Measurements from ENCODE around the gene MKS1. TPM values are rescaled to one million over a fixed set of nuclear protein-coding genes. Genes with fewer than 3 reads are reported as not detected.

Gene MKS1
- polyA plus RNA-seq, 3 donors, result 4.2 to 7.6 (median 5.0) TPM

DNA sequence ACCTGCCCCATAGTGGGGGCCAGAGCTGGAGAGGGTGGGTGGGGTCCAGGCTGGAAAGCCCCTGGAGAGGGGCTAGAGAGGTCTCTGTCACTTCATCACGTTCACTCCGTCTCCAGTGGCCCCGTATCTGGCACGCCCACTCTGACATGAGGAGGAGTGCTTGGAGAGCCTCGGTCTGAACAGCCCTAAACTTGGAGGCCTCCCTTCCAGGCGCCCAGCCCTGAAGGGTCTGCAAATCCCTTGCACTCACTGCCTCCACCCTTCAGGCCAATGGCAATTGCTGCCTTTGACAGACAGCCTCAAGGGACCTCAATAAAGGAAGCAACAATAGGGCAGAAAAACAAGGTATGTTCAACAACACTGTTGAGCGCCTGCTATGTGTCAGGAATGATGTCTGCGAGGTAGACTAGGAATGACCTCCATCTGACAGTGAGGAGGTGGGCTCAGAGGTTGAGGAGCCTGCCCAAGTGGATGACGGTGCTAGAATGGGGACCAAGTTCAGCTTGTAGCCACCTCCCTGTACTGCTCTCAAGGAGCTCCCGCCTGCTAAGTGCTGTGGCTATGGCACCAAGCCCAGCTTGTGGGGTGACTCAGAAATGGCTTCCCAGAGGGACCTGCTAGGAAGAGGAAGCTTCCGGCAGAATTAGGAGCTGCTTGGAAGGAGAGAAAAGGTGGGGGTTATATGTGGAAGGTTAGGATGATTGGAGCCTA, 29.5 kb downstream of the MKS1 start:
- H3K4me1 Mint-ChIP-seq, result peaks cover 14% of the 10 kb centered on the region
- H3K4me3 Mint-ChIP-seq, result no peak overlapping the region
- Histone ChIP-seq H3K4me1 (ENCODE audit: control insufficient read depth in 1 of 2, insufficient read depth in 2 of 2, low read length in 2 of 2) (peaks cover 0 to 4% of the 10 kb centered on the region in 2 donors), H4K20me1 (ENCODE audit: insufficient read depth, low read length) (no peaks in the 10 kb centered on the region), H3K9ac (ENCODE audit: insufficient read depth, low read length, poor library complexity, severe bottlenecking) (no peak overlapping the region), H3K79me2 (ENCODE audit: insufficient read depth, low read length) (no peaks in the 10 kb centered on the region), H2AFZ (ENCODE audit: insufficient read depth, low read depth, low read length, poor library complexity, severe bottlenecking) (no peak overlapping the region), H3K27ac (ENCODE audit: low read depth in 1 of 2, low read length in 2 of 2) (no peak overlapping the region), H3K4me2 (replicated peaks; ENCODE audit: extremely low read depth, low read length, poor library complexity, severe bottlenecking) (no peak overlapping the region), H3K27me3 (ENCODE audit: control insufficient read depth in 2 of 2, insufficient read depth in 2 of 2, low read length in 2 of 2) (no peaks in the 10 kb centered on the region), H3K36me3 (replicated peaks in 1 of 2; ENCODE audit: control insufficient read depth in 1 of 2, insufficient read depth in 2 of 2, low read length in 2 of 2) (no peaks in the 10 kb centered on the region), H3K9me3 (replicated peaks in 1 of 2; ENCODE audit: control insufficient read depth in 1 of 2, insufficient read depth in 1 of 2, low read length in 2 of 2) (no peaks in the 10 kb centered on the region), H3K4me3 (replicated peaks in 1 of 3; ENCODE audit: low read depth in 2 of 3, low read length in 3 of 3) (no peak overlapping the region)
- TF ChIP-seq, protein P1, sequence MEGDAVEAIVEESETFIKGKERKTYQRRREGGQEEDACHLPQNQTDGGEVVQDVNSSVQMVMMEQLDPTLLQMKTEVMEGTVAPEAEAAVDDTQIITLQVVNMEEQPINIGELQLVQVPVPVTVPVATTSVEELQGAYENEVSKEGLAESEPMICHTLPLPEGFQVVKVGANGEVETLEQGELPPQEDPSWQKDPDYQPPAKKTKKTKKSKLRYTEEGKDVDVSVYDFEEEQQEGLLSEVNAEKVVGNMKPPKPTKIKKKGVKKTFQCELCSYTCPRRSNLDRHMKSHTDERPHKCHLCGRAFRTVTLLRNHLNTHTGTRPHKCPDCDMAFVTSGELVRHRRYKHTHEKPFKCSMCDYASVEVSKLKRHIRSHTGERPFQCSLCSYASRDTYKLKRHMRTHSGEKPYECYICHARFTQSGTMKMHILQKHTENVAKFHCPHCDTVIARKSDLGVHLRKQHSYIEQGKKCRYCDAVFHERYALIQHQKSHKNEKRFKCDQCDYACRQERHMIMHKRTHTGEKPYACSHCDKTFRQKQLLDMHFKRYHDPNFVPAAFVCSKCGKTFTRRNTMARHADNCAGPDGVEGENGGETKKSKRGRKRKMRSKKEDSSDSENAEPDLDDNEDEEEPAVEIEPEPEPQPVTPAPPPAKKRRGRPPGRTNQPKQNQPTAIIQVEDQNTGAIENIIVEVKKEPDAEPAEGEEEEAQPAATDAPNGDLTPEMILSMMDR (IDR thresholded peaks at IDR 0.05), result no peak
- H3K9me3 Mint-ChIP-seq, result peaks cover 0 to 4% (median 0%) of the 10 kb centered on the region in 7 donors
- DNase-seq, result no peak
- 60% methylated on average over 11 of the region's 11 CpGs for WGBS (ENCODE audit: insufficient coverage)
- intact Hi-C loops (cut with micrococcal nuclease), result no loop called here
- peak overlapping the region in 1 of 7 donors; percentile 46 for H3K27ac Mint-ChIP-seq
- no peaks in the 10 kb centered on the region for H3K36me3 Mint-ChIP-seq
- H3K27me3 Mint-ChIP-seq (ENCODE audit: low read depth in 3 of 3), result peaks cover 9 to 24% (median 19%) of the 10 kb centered on the region in 3 donors

DNA sequence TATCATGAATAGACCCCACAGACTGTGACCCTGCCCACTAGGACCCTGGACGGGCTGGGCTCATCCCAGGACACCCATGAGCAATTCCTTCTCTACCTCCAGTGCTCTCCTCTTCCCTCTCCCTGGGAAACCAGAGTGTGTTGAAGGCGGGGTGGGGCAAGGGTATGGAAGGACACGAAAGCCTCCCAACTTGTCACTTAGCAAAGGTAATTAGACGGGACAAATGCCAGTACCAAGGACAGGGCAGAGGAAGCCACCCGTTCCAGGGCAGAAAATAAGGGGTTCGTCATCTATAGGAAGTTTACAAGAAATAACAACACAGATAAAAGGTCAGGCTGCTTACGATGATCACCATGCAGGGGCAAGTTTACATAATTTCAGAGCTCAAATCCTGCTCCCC, 31.4 kb downstream of the MKS1 start:
- no peak overlapping the region for H3K4me2 ChIP-seq (replicated peaks; ENCODE audit: extremely low read depth, low read length, poor library complexity, severe bottlenecking)
- peaks cover 0 to 4% of the 10 kb centered on the region in 2 donors for H3K4me1 ChIP-seq (ENCODE audit: control insufficient read depth in 1 of 2, insufficient read depth in 2 of 2, low read length in 2 of 2)
- no peak for DNase-seq
- Mint-ChIP-seq H3K4me1 (peaks cover 20% of the 10 kb centered on the region), H3K27ac (no peak overlapping the region), H3K36me3 (no peaks in the 10 kb centered on the region), H3K9me3 (peaks cover 0 to 4% (median 0%) of the 10 kb centered on the region in 7 donors), H3K27me3 (ENCODE audit: low read depth in 3 of 3) (peaks cover 9 to 15% (median 14%) of the 10 kb centered on the region in 3 donors), H3K4me3 (no peak overlapping the region)
- no peak overlapping the region for H3K9ac ChIP-seq (ENCODE audit: insufficient read depth, low read length, poor library complexity, severe bottlenecking)
- no peak overlapping the region for H3K27ac ChIP-seq (ENCODE audit: low read depth in 1 of 2, low read length in 2 of 2)
- no peak overlapping the region for H3K4me3 ChIP-seq (replicated peaks in 1 of 3; ENCODE audit: low read depth in 2 of 3, low read length in 3 of 3)
- H3K27me3 ChIP-seq (ENCODE audit: control insufficient read depth in 2 of 2, insufficient read depth in 2 of 2, low read length in 2 of 2), result no peaks in the 10 kb centered on the region
- TF ChIP-seq, protein P1 (IDR thresholded peaks at IDR 0.05), result no peak
- H3K36me3 ChIP-seq (replicated peaks in 1 of 2; ENCODE audit: control insufficient read depth in 1 of 2, insufficient read depth in 2 of 2, low read length in 2 of 2), result no peaks in the 10 kb centered on the region
- H3K9me3 ChIP-seq (replicated peaks in 1 of 2; ENCODE audit: control insufficient read depth in 1 of 2, insufficient read depth in 1 of 2, low read length in 2 of 2), result no peaks in the 10 kb centered on the region
- intact Hi-C loops (cut with micrococcal nuclease), result no loop called here
- 53% methylated on average over 3 of the region's 7 CpGs for WGBS (ENCODE audit: insufficient coverage)
- no peaks in the 10 kb centered on the region for H4K20me1 ChIP-seq (ENCODE audit: insufficient read depth, low read length)
- H3K79me2 ChIP-seq (ENCODE audit: insufficient read depth, low read length), result no peaks in the 10 kb centered on the region
- no peak overlapping the region for H2AFZ ChIP-seq (ENCODE audit: insufficient read depth, low read depth, low read length, poor library complexity, severe bottlenecking)

Measured in CD14-positive monocyte (primary cell).